GM18508 (cell line): ENCODE results near the gene FBXO34.
A peak's percentile ranks its signal among the peaks of the same experiment; 100 is the strongest.
"Not testable (repeated sequence)": the region's sequence is repeated elsewhere in the genome, so short reads cannot be mapped to it uniquely, and the experiment has no call there.

Experiments
- ATAC-seq: cut with Tn5 transposase; IDR thresholded peaks from one replicate; pipeline ENCODE4 v1.9.1; 2021; ENCODE audit warnings: moderate number of reproducible peaks; ENCODE audit not compliant: insufficient read depth, unreplicated experiment

The FBXO34 gene

DNA sequence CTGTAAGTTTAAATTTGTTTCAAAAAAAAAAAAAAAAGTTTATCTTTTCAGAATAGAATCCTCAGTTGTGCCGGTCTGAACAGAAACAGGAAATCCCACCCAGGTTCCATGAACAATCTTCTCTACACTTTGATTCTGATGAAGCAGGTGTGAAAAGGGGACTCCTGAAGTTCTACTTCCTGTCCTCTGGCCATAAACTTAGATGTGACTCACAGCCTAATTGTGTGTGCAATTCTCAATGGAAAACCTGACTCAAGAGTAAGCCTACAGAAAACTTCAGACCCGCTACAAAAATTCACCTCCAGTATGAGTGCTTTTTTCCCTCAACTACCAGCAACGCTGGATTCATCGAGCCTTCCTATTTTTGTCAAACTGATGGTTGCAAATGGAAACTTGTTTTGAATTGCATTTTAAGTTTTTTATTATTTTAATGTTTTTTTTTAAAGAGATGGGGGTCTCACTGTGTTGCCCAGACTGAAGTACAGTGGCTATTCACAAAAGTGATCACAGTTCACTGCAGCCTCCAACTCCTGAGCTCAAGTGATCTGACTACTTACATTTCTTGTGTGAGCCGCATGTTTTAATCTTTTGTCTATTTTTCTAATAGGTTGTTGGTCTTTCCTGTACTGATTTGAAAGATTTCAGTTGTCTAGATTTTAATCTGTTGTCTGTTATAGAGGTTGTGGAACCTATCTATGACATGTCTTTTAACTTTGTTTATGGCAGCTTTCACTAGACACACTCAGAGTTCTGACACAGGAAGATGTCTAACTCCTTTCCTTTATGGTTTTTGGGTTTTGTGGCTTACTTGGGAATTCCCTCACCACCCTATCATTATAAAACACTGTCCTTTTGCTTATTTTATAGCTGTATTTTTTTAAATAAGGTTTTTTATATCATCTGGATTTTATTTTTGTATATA is 102.8 kb downstream of the FBXO34 start:
- ATAC-seq, result peak; percentile 52

DNA sequence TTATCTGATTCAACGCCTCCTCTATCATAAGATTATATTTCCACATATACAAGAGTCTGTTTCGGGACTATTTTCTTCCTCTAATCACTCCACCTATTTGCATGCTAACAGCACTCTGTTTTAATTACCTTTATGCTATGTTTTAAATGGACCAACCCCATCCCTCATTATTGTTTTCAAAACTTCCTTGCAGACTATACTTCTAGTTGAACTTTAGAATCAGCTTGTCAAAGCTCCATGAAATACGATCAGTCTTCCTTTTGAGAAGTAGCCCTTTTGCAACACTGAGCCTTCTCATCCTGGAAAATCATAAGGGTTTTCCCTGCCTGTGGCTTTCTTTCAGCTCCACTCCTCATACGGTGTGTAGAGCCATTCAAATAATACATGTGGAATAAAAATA is 103.5 kb downstream of the FBXO34 start:
- no peak for ATAC-seq

DNA sequence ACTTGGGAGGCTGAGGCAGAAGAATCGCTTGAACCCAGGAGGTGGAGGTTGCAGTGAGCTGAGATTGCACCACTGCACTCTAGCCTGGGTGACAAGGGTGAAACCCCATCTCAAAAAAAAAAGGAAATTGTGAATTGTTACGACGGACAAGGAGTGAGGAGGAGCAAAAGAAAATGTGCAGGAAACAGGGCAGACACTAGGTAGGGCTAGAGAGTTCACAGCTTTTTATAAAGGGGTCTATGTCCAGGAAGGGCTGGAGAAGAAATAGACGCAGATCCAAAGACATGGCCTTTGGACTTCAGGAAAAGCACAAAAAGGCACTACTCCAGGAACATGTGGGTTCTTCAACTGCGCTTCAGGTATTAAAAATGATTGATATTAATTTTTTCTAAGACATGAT is 106.0 kb downstream of the FBXO34 start:
- no peak for ATAC-seq

DNA sequence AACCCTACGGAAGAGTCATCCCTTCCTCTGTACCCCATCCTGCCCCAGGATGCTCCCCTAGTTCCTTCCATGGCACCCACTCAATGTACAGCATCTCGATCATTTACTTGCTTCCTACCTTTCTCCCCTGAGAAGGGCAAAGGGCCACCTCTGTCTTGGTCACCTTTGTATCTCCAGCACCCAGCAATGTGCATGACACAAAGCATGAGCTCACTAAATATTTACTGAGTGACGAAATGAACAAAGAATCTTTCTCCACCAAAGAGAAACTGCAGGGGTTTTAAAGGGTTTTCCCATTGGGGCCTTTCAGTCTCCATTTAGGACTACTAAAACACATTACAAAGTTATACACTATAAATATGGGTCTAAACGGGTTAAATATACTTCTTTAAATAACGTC is 109.8 kb downstream of the FBXO34 start:
- ATAC-seq, result no peak

DNA sequence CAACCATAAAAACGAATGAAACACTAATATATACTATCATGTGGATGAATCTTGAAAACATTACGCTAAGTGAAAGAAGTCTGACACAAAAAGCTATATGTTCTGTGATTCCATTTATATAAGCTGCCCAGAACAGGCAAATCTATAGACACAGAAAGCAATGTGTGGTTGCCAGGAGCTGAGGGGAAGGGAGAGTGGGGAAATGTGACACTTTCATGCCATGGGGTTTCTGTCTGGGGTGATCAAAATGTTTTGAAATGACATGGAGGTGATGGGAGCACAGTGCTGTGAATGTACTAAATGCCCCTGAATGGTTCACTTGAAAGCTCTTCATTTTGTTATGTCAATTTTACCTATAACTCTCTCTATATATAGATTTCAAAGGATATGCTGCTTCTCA is 110.3 kb downstream of the FBXO34 start:
- ATAC-seq, result no peak

DNA sequence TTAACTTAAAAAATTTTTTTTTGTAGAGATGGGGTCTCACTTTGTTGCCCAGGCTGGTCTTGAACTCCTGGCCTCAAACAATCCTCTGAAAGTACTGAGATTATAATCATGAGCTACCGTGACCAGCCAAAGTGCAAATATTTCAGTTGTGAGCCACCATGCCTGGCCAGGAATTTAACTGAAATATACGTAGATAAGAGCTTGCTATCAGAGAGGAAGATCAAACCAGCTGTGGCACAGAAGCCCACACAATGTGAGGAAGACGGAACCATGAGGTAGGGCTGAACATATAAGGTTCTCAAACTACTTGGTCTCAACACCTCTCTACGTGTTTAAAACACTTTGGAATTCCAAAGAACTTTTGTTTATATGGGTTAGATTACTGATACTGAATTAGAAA is 111.3 kb downstream of the FBXO34 start:
- no peak for ATAC-seq

DNA sequence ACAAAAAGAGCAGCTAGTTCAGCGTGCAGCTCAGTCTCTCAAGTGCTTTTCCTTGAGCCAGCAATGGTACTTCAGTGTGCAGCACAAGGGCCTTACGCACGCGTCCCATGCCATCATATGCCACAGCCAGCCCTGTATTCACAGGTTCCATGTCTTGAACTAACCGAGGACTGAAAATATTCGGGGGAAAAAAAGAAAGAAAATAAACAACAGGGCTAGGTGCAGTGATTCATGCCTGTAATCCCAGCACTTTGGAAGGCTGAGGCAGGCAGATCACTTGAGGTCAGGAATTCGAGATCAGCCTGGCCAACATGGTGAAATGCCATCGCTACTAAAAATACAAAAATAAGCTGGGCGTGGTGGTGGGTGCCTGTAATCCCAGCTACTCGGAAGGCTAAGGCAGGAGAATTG is 111.8 kb downstream of the FBXO34 start:
- not testable (repeated sequence) for ATAC-seq

DNA sequence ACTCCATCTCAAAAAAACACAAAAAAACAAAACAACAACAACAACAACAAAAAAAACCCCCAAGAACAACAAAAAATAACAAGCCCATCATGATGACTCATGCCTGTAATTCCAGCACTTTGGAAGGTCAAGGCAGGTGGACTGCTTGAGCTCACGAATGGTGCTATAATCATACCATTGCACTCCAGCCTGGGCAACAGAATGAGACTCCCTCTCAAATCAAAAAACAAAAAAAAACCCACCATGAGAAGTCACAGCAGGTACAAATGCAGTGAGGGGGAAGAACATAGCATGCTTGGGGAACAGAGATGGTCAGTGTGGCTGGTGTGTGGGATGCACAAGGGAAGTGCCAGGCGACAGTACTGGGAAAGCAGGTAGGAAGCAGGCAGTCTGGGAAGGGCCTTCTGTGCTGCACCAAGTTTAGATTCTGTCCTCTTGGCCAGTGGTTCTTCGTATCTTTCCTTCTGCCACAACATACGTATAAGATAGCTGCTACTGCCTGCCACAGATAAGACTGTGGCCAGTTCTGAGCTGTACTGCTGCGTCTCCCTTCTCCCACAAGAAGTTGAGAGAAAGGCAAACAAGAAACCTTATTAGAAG is 112.4 kb downstream of the FBXO34 start:
- ATAC-seq, result no peak

DNA sequence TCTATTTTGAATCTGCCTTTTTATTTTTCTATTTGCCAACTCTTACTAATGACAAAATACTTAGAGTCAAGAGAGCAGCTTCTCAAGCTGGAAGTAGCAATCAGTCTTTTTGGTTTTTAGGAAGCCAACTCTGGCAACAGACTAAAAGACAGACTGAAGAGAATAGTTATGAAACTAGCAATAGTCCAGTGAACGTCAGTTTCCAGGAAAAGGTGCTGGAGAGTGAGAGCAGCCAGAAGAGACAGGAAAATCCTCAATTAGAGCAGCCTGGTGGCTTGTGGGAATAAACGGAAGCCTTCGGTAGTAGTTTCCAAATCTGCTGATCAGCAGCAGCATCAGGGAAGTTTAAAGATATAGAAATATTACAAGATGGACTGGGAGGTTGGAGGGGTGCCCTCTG is 113.3 kb downstream of the FBXO34 start:
- ATAC-seq, result no peak

DNA sequence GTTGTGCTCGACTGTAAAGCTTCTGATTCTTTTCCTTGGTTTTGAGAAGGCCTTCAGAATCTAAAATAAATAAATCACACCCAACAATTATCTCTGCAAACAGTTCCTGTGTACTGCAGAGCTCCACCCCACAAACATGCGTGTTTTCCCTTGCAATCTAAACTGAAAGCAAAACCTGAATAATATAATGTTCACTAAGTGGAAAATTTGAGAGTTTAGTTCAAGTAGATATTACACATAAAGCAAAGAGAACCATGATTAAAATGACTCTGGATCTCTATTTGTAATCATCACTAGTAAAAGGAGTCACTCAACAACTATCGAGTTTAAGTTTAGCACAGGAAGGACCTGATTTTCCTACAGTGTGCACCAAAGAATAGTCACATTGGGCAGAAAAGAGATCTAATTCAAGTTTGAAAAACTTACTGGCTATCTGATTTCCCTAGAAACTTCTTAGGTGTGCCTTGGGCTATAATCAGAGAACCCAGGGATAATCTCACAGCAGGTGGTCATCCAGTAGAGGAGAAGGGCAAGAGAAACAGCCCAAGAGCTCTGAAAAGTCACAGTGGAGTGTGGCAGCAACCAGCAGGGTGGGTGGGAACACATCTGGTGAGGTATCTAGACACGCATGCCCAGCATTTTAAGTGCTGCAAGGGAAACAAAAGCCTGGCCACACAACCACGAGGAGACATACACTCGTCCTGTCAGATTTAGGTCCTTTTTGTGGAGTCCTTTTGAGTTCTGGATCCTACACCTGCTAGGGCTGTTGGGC is 115.0 kb downstream of the FBXO34 start:
- ATAC-seq, result no peak

DNA sequence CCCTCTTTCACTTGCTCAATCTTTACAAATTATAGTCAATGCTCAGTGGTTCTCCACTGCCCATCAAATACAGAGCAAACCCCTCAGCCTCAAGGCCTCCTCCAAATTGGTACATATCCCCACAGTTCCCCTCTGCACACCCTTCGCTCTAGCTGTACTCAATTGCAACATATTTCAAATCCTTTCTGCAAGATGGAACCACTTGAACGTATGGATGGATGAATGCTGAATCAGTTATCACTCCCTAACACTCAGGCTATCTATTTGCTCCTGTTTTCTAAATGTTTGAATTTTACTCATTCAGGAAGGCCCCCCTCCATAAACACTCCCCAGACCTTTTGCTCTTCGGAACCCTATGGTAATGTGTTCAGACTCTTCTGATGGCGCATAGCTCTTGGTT is 115.9 kb downstream of the FBXO34 start:
- no peak for ATAC-seq

DNA sequence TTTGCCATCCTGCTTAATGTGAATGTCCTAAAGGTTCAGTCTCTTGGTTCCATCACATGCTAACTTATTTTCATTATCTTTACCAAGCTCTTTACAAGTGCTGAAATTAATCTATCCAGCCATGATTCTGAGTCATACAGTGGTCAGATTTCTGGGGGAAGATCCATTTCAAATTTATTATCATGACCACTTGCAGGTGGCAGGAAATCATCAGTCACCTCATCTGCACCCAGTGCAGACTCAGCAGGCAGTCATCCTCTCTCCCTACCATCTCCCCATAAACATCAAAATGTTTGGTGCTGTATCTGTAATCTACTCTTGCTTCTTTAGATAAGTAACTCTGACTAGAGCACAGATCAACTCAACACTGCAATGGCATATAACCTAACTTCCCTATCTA is 116.9 kb downstream of the FBXO34 start:
- ATAC-seq, result no peak

DNA sequence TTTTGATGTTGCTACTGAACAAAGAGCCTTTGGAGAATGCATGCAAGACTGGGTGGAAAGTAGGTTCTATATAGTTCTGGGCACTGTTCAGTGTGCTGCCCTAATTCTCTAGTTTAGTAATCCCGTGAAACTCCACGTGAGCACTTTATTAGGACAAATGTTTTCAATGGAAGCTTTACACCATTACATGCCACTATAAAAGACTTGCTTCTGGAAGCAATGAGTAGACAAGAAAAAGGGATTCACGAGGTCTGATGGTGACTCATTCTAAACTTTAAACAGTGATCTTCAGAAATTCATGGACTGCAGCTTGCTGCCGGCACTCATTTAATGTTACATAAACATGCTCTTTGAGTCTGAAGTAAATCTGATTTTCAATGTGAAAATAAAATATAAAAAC is 118.1 kb downstream of the FBXO34 start:
- ATAC-seq, result no peak

DNA sequence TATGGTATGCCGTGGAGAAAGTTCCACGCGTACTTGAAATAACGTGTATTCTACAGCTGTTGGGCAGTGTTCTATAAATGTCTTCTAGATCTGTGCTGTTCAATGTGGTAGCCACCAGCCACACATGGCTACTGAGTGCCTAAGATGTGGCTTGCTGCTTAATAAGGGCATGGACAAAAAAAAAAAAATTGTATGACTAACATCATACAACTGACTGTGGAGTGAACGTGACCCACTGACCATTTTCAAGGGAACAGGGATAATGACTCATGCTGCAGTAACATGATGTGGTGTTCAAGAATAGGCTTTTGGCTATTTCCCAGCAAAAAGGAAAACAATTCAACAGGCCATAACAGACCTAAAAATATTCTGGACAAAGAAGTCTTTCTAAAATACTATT is 127.5 kb downstream of the FBXO34 start:
- no peak for ATAC-seq

DNA sequence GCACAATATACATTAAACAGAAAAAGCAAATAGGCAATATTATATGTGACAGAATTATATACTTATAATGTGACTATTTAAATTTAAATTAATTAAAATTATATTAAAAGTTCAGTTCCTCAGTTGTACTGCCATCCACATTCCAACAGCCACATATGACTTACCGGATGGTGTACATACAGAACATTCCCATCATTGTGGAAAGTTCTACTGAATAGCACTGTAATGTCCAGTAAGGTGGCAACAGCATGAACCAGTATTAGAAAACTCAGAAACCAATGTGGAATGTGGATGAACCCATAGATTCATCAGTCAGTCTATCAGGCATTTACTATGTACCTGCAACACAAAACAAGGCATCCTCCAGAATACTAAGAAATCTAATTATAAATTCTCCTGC is 128.0 kb downstream of the FBXO34 start:
- no peak for ATAC-seq

DNA sequence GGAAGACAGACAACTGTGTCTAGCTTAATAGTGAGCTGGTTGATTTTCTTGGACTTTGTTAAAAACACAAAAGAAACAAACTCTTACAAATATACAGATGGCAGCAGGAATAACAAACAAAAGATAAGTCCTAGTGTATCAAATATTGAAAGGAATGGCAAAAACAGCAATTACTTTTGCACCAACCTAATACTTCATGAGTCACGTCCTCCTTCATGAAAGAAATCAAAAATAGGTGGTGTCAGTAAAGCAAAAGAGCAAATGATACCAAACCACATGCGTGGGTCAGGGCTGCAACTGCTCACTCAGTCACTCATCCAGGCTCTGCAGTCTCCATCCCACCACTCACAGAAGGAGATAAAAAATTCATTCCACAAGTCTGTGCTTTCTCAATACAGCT is 128.6 kb downstream of the FBXO34 start:
- no peak for ATAC-seq

DNA sequence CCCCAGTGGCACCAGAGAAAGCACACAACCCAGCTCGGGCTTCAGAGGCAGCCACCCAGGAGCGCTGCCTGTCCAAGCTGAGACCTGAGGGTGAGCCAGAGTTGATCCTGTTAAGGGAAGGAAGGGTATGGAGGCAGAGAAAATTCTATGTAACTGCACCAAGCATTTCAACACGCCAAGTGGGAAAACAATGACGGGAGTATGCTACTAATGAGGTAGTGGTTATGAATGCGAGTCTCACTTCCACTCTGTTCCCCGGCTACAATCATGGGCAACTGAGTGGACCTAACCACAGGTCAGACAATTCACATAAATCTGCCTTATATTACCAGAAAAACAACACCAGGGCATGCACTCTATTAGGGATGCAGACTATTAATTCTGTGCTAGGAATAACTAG is 130.5 kb downstream of the FBXO34 start:
- no peak for ATAC-seq
